ENCODE measurements around the gene SMC1B. TPM values are rescaled to one million over a fixed set of nuclear protein-coding genes. Genes with fewer than 3 reads are reported as not detected.
A peak's percentile ranks its signal among the peaks of the same experiment; 100 is the strongest.

Gene SMC1B
- total RNA-seq, 1 donor from 2014 or later, result 0.56 TPM

- DNase-seq, result no peak
- no peak overlapping the region for H3K27ac Mint-ChIP-seq
- H3K9me3 Mint-ChIP-seq, result no peaks in the 10 kb centered on the region
- H3K4me3 Mint-ChIP-seq, result no peak overlapping the region
- H3K4me1 Mint-ChIP-seq, result peaks cover 2% of the 10 kb centered on the region
- H3K27me3 Mint-ChIP-seq, result no peaks in the 10 kb centered on the region
- intact Hi-C loops (cut with micrococcal nuclease), result no loop called here
- peaks cover 25% of the 10 kb centered on the region for H3K36me3 Mint-ChIP-seq (ENCODE audit: low read depth)
Measured at GRCh38 chr22:45421349-45422055, 8.1 kb upstream of the SMC1B start.

- H3K4me3 Mint-ChIP-seq, result no peak overlapping the region
- H3K27ac Mint-ChIP-seq, result no peak overlapping the region
- peaks cover 4% of the 10 kb centered on the region for H3K4me1 Mint-ChIP-seq
- H3K36me3 Mint-ChIP-seq (ENCODE audit: low read depth), result peaks cover 22% of the 10 kb centered on the region
- intact Hi-C loops (cut with micrococcal nuclease), result no loop called here
- no peaks in the 10 kb centered on the region for H3K9me3 Mint-ChIP-seq
- no peaks in the 10 kb centered on the region for H3K27me3 Mint-ChIP-seq
- no peak for DNase-seq
Measured at GRCh38 chr22:45420539-45420938, 7.1 kb upstream of the SMC1B start.

GRCh38 chr22:45420011-45420410 lies 6.6 kb upstream of the SMC1B start:
- H3K4me1 Mint-ChIP-seq, result peaks cover 4% of the 10 kb centered on the region
- no peaks in the 10 kb centered on the region for H3K9me3 Mint-ChIP-seq
- H3K27ac Mint-ChIP-seq, result no peak overlapping the region
- no peak for DNase-seq
- H3K27me3 Mint-ChIP-seq, result no peaks in the 10 kb centered on the region
- intact Hi-C loops (cut with micrococcal nuclease), result no loop called here
- H3K4me3 Mint-ChIP-seq, result no peak overlapping the region
- peaks cover 22% of the 10 kb centered on the region for H3K36me3 Mint-ChIP-seq (ENCODE audit: low read depth)

GRCh38 chr22:45418770-45419138 lies 5.4 kb upstream of the SMC1B start:
- Mint-ChIP-seq H3K4me3 (no peak overlapping the region), H3K4me1 (peaks cover 12% of the 10 kb centered on the region), H3K27ac (no peak overlapping the region), H3K27me3 (no peaks in the 10 kb centered on the region), H3K36me3 (ENCODE audit: low read depth) (peaks cover 25% of the 10 kb centered on the region), H3K9me3 (no peaks in the 10 kb centered on the region)
- intact Hi-C loops (cut with micrococcal nuclease), result no loop called here
- no peak for DNase-seq

GRCh38 chr22:45418056-45418769 lies 4.8 kb upstream of the SMC1B start:
- Mint-ChIP-seq H3K27me3 (no peaks in the 10 kb centered on the region), H3K9me3 (no peaks in the 10 kb centered on the region), H3K27ac (no peak overlapping the region), H3K4me3 (no peak overlapping the region), H3K36me3 (ENCODE audit: low read depth) (peaks cover 24% of the 10 kb centered on the region), H3K4me1 (peaks cover 13% of the 10 kb centered on the region)
- intact Hi-C loops (cut with micrococcal nuclease), result no loop called here
- DNase-seq, result no peak

- intact Hi-C loops (cut with micrococcal nuclease), result loop anchor here (2.0 kb wide), 1 partner anchor 94 kb away; no protein-coding TSS in a partner anchor
- no peaks in the 10 kb centered on the region for H3K27me3 Mint-ChIP-seq
- peak overlapping the region; percentile 87 for H3K27ac Mint-ChIP-seq
- peak overlapping the region; percentile 79 for H3K4me3 Mint-ChIP-seq
- H3K4me1 Mint-ChIP-seq, result peaks cover 15% of the 10 kb centered on the region
- peaks cover 11% of the 10 kb centered on the region for H3K36me3 Mint-ChIP-seq (ENCODE audit: low read depth)
- H3K9me3 Mint-ChIP-seq, result no peaks in the 10 kb centered on the region
- DNase-seq, result no peak
Measured at GRCh38 chr22:45413013-45413367, 409 bp downstream of the SMC1B start.

GRCh38 chr22:45407793-45408192 lies 5.6 kb downstream of the SMC1B start:
- Mint-ChIP-seq H3K27me3 (peaks cover 6% of the 10 kb centered on the region), H3K4me3 (no peak overlapping the region), H3K27ac (no peak overlapping the region), H3K36me3 (ENCODE audit: low read depth) (no peaks in the 10 kb centered on the region), H3K9me3 (no peaks in the 10 kb centered on the region), H3K4me1 (peaks cover 3% of the 10 kb centered on the region)
- no peak for DNase-seq
- intact Hi-C loops (cut with micrococcal nuclease), result no loop called here

GRCh38 chr22:45402466-45402985 lies 10.9 kb downstream of the SMC1B start:
- DNase-seq, result no peak
- Mint-ChIP-seq H3K9me3 (no peaks in the 10 kb centered on the region), H3K27me3 (peaks cover 14% of the 10 kb centered on the region), H3K36me3 (ENCODE audit: low read depth) (no peaks in the 10 kb centered on the region), H3K4me3 (no peak overlapping the region), H3K27ac (no peak overlapping the region), H3K4me1 (no peaks in the 10 kb centered on the region)
- intact Hi-C loops (cut with micrococcal nuclease), result no loop called here

GRCh38 chr22:45399712-45400445 lies 13.5 kb downstream of the SMC1B start:
- H3K27me3 Mint-ChIP-seq, result peaks cover 16% of the 10 kb centered on the region
- intact Hi-C loops (cut with micrococcal nuclease), result no loop called here
- DNase-seq, result no peak
- H3K4me3 Mint-ChIP-seq, result no peak overlapping the region
- no peak overlapping the region for H3K27ac Mint-ChIP-seq
- H3K4me1 Mint-ChIP-seq, result no peaks in the 10 kb centered on the region
- H3K36me3 Mint-ChIP-seq (ENCODE audit: low read depth), result no peaks in the 10 kb centered on the region
- no peaks in the 10 kb centered on the region for H3K9me3 Mint-ChIP-seq

GRCh38 chr22:45398214-45398613 lies 15.2 kb downstream of the SMC1B start:
- Mint-ChIP-seq H3K27me3 (peaks cover 13% of the 10 kb centered on the region), H3K9me3 (no peaks in the 10 kb centered on the region), H3K4me1 (no peaks in the 10 kb centered on the region), H3K36me3 (ENCODE audit: low read depth) (no peaks in the 10 kb centered on the region), H3K27ac (no peak overlapping the region), H3K4me3 (no peak overlapping the region)
- intact Hi-C loops (cut with micrococcal nuclease), result no loop called here
- DNase-seq, result no peak

- Mint-ChIP-seq H3K36me3 (ENCODE audit: low read depth) (no peaks in the 10 kb centered on the region), H3K27me3 (peaks cover 13% of the 10 kb centered on the region), H3K4me3 (no peak overlapping the region), H3K9me3 (no peaks in the 10 kb centered on the region), H3K4me1 (no peaks in the 10 kb centered on the region), H3K27ac (no peak overlapping the region)
- DNase-seq, result peak; percentile 62
- intact Hi-C loops (cut with micrococcal nuclease), result loop anchor here (1.0 kb wide), 1 partner anchor 129 kb away; no protein-coding TSS in a partner anchor
Measured at GRCh38 chr22:45397806-45398205, 15.6 kb downstream of the SMC1B start.

GRCh38 chr22:45389546-45389945 lies 23.9 kb downstream of the SMC1B start:
- H3K36me3 Mint-ChIP-seq (ENCODE audit: low read depth), result no peaks in the 10 kb centered on the region
- no peak overlapping the region for H3K4me3 Mint-ChIP-seq
- peaks cover 12% of the 10 kb centered on the region for H3K27me3 Mint-ChIP-seq
- no peak overlapping the region for H3K27ac Mint-ChIP-seq
- no peaks in the 10 kb centered on the region for H3K9me3 Mint-ChIP-seq
- H3K4me1 Mint-ChIP-seq, result no peaks in the 10 kb centered on the region
- DNase-seq, result no peak
- intact Hi-C loops (cut with micrococcal nuclease), result no loop called here

- DNase-seq, result no peak
- H3K36me3 Mint-ChIP-seq (ENCODE audit: low read depth), result no peaks in the 10 kb centered on the region
- intact Hi-C loops (cut with micrococcal nuclease), result no loop called here
- H3K27me3 Mint-ChIP-seq, result peaks cover 5% of the 10 kb centered on the region
- H3K27ac Mint-ChIP-seq, result no peak overlapping the region
- no peak overlapping the region for H3K4me3 Mint-ChIP-seq
- no peaks in the 10 kb centered on the region for H3K9me3 Mint-ChIP-seq
- H3K4me1 Mint-ChIP-seq, result no peaks in the 10 kb centered on the region
Measured at GRCh38 chr22:45381348-45381747, 32.1 kb downstream of the SMC1B start.

GRCh38 chr22:45376703-45377102 lies 36.7 kb downstream of the SMC1B start:
- H3K36me3 Mint-ChIP-seq (ENCODE audit: low read depth), result no peaks in the 10 kb centered on the region
- H3K9me3 Mint-ChIP-seq, result no peaks in the 10 kb centered on the region
- H3K4me1 Mint-ChIP-seq, result no peaks in the 10 kb centered on the region
- no peak overlapping the region for H3K27ac Mint-ChIP-seq
- intact Hi-C loops (cut with micrococcal nuclease), result no loop called here
- peaks cover 18% of the 10 kb centered on the region for H3K27me3 Mint-ChIP-seq
- H3K4me3 Mint-ChIP-seq, result no peak overlapping the region
- no peak for DNase-seq
